GM18508 (cell line): ENCODE measurements around the gene IKZF3.

ENCODE experiments used
- ATAC-seq: cut with Tn5 transposase; IDR thresholded peaks from one replicate; pipeline ENCODE4 v1.9.1; 2021; ENCODE audit warnings: moderate number of reproducible peaks; ENCODE audit not compliant: insufficient read depth, unreplicated experiment

Gene IKZF3

GRCh38 chr17:39820987-39821386 is 43.1 kb downstream of the IKZF3 start:
- ATAC-seq: no peak

GRCh38 chr17:39820541-39820940 is 43.6 kb downstream of the IKZF3 start:
- no peak for ATAC-seq

- no peak for ATAC-seq
Observed at GRCh38 chr17:39818358-39819000, 45.6 kb downstream of the IKZF3 start.

- ATAC-seq: no peak
Observed at GRCh38 chr17:39816272-39816671, 47.8 kb downstream of the IKZF3 start.

- ATAC-seq: no peak
Observed at GRCh38 chr17:39814497-39814896, 49.6 kb downstream of the IKZF3 start.

- ATAC-seq: no peak
Observed at GRCh38 chr17:39813631-39814030, 50.5 kb downstream of the IKZF3 start.

GRCh38 chr17:39812466-39812865 is 51.6 kb downstream of the IKZF3 start:
- ATAC-seq: no peak

GRCh38 chr17:39810939-39811728 is 53.0 kb downstream of the IKZF3 start:
- ATAC-seq: no peak

GRCh38 chr17:39809221-39809620 is 54.9 kb downstream of the IKZF3 start:
- ATAC-seq: no peak

GRCh38 chr17:39808409-39808997 is 55.6 kb downstream of the IKZF3 start:
- ATAC-seq: no peak

- ATAC-seq: no peak
Observed at GRCh38 chr17:39804839-39805238, 59.3 kb downstream of the IKZF3 start.

- ATAC-seq: no peak
Observed at GRCh38 chr17:39801055-39801454, 63.1 kb downstream of the IKZF3 start.

- no peak for ATAC-seq
Observed at GRCh38 chr17:39800540-39800939, 63.6 kb downstream of the IKZF3 start.

GRCh38 chr17:39799395-39799794 is 64.7 kb downstream of the IKZF3 start:
- no peak for ATAC-seq

GRCh38 chr17:39794249-39794970 is 69.7 kb downstream of the IKZF3 start:
- peak; percentile 56 for ATAC-seq

GRCh38 chr17:39793301-39793872 is 70.7 kb downstream of the IKZF3 start:
- ATAC-seq: no peak

GRCh38 chr17:39792526-39793221 is 71.4 kb downstream of the IKZF3 start:
- no peak for ATAC-seq

- ATAC-seq: no peak
Observed at GRCh38 chr17:39791111-39791992, 72.8 kb downstream of the IKZF3 start.
